ENCODE results near the gene GYPA. TPM values are rescaled to one million over a fixed set of nuclear protein-coding genes. Genes with fewer than 3 reads are reported as not detected.
"Not testable (repeated sequence)": the region's sequence is repeated elsewhere in the genome, so short reads cannot be mapped to it uniquely, and the experiment has no call there.

GYPA gene
- total and polyA plus RNA-seq, 2 experiments from 2014 or later: not detected

DNA sequence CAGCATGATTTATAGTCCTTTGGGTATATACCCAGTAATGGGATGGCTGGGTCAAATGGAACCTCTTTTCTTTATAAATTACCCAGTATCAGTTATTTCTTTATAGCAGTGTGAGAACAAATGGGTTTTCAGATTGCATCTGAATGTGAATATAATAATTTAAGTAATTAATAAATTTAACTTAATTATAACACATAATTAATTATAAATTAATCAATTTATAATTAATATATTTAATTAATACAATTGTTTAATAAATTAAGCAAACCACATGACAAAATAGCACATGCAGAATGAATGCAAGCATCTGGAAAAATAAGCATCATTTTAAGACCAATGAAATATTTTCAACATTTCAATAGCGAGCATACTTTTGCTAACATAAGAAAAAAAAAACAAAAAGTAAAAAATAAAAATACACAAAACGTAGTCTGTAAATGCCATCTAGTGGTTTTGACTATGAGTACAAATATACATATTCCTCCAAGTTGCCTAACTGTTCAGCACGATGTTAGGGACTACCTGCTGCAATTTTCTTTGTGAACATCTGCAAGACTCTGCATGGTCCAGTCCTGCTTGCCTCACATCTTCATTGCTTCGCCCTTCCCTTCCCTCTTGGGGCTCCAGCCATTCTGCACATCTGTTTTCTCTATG is 16.4 kb downstream of the GYPA start:
- DNase-seq (ENCODE audit: low spot score); H3K36me3 ChIP-seq (replicated peaks; ENCODE audit: insufficient read depth, low read depth); H4K20me1 ChIP-seq (ENCODE audit: insufficient read depth, poor library complexity, severe bottlenecking); H2AFZ ChIP-seq; H3K27ac ChIP-seq; H3K9me3 ChIP-seq (ENCODE audit: low read depth); H3K27me3 ChIP-seq; H3K4me3 ChIP-seq; H3K9me2 ChIP-seq (replicated peaks; ENCODE audit: insufficient read depth); H3K4me1 ChIP-seq (ENCODE audit: insufficient read depth); H3K79me2 ChIP-seq; H3K4me2 ChIP-seq: not testable (repeated sequence)
- TF ChIP-seq, protein P1, sequence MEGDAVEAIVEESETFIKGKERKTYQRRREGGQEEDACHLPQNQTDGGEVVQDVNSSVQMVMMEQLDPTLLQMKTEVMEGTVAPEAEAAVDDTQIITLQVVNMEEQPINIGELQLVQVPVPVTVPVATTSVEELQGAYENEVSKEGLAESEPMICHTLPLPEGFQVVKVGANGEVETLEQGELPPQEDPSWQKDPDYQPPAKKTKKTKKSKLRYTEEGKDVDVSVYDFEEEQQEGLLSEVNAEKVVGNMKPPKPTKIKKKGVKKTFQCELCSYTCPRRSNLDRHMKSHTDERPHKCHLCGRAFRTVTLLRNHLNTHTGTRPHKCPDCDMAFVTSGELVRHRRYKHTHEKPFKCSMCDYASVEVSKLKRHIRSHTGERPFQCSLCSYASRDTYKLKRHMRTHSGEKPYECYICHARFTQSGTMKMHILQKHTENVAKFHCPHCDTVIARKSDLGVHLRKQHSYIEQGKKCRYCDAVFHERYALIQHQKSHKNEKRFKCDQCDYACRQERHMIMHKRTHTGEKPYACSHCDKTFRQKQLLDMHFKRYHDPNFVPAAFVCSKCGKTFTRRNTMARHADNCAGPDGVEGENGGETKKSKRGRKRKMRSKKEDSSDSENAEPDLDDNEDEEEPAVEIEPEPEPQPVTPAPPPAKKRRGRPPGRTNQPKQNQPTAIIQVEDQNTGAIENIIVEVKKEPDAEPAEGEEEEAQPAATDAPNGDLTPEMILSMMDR (IDR thresholded peaks at IDR 0.05; ENCODE audit: poor library complexity): peak; percentile 27
- WGBS (ENCODE audit: low lambda C conversion rate, missing lambda C conversion rate): 82% methylated on average over 4 of the region's 4 CpGs

DNA sequence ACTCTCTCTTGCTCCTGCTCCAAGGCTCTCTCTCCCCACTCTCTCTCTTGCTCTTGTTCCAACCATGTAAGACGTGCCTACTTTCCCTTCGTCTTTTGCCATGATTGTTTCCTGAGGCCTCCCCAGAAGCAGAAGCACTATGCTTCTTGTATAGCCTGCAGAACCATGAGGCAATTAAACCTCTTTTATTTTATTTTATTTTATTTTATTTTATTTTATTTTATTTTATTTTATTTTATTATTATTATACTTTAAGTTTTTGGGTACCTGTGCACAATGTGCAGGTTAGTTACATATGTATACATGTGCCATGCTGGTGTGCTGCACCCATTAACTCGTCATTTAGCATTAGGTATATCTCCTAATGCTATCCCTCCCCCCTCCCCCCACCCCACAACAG is 17.2 kb downstream of the GYPA start:
- H3K36me3 ChIP-seq (replicated peaks; ENCODE audit: insufficient read depth, low read depth); H2AFZ ChIP-seq; H3K27me3 ChIP-seq; H3K27ac ChIP-seq; H3K79me2 ChIP-seq; H4K20me1 ChIP-seq (ENCODE audit: insufficient read depth, poor library complexity, severe bottlenecking); H3K4me3 ChIP-seq; H3K9me3 ChIP-seq (ENCODE audit: low read depth); H3K9me2 ChIP-seq (replicated peaks; ENCODE audit: insufficient read depth); H3K4me1 ChIP-seq (ENCODE audit: insufficient read depth); H3K4me2 ChIP-seq; DNase-seq (ENCODE audit: low spot score): not testable (repeated sequence)
- 98% methylated on average over 2 of the region's 3 CpGs for WGBS (ENCODE audit: low lambda C conversion rate, missing lambda C conversion rate)

DNA sequence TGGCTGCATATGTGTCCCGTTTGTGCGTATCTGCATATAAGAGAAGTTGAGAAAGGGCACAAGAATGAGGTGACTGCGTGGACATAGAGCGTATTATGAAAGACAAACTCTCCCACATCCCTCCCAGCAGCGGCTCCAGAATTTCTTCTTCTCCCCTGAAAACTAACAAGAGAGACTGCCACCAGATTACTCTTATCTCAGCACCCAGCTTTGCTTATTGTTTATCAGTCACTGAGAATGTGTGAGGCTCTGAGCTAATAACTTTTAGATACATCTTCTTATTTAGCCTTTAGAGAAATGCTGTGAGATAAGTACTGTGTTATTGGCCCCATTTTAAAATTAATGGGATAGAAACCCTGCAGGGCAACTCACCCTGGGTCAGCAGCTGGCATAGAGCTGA is 20.8 kb downstream of the GYPA start:
- not testable (repeated sequence) for H3K36me3 ChIP-seq (replicated peaks; ENCODE audit: insufficient read depth, low read depth); H4K20me1 ChIP-seq (ENCODE audit: insufficient read depth, poor library complexity, severe bottlenecking); H3K27me3 ChIP-seq; H3K9me3 ChIP-seq (ENCODE audit: low read depth); H3K27ac ChIP-seq; H3K9me2 ChIP-seq (replicated peaks; ENCODE audit: insufficient read depth); DNase-seq (ENCODE audit: low spot score); H3K4me3 ChIP-seq; H3K4me1 ChIP-seq (ENCODE audit: insufficient read depth); H3K4me2 ChIP-seq; H2AFZ ChIP-seq; H3K79me2 ChIP-seq
- 78% methylated on average over 5 of the region's 5 CpGs for WGBS (ENCODE audit: low lambda C conversion rate, missing lambda C conversion rate)

DNA sequence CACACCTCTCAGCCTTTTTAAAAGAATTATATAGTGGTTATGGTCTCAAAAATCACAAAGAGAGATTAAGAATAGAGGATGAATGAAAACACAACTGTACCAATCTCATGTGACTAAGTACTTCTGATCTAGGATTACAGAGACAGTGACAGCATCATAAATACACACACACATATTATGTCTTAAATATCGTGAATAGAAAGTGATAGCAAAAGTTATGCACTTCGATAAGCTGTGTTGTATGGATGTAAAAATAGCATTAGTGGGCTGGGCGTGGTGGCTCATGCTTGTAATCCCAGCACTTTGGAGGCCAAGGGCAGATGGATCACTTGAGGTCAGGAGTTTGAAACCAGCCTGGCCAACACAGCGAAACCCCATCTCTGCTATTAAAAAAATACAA is 25.0 kb downstream of the GYPA start:
- 88% methylated on average over 4 of the region's 4 CpGs for WGBS (ENCODE audit: low lambda C conversion rate, missing lambda C conversion rate)
- Histone ChIP-seq H3K9me2 (replicated peaks; ENCODE audit: insufficient read depth) (no peaks in the 10 kb centered on the region), H3K79me2 (no peaks in the 10 kb centered on the region), H4K20me1 (ENCODE audit: insufficient read depth, poor library complexity, severe bottlenecking) (no peaks in the 10 kb centered on the region), H3K9me3 (ENCODE audit: low read depth) (no peaks in the 10 kb centered on the region), H3K4me2 (no peak overlapping the region), H3K27ac (no peak overlapping the region), H3K4me1 (ENCODE audit: insufficient read depth) (no peaks in the 10 kb centered on the region), H2AFZ (no peak overlapping the region), H3K4me3 (no peak overlapping the region), H3K36me3 (replicated peaks; ENCODE audit: insufficient read depth, low read depth) (no peaks in the 10 kb centered on the region), H3K27me3 (no peaks in the 10 kb centered on the region)
- TF ChIP-seq, protein P1 (IDR thresholded peaks at IDR 0.05; ENCODE audit: poor library complexity): no peak
- TF ChIP-seq EZH2 (IDR thresholded peaks at IDR 0.05; ENCODE audit: borderline replicate concordance) (no peak), EZH2phosphoT487 (IDR thresholded peaks at IDR 0.05; ENCODE audit: low read depth, severe bottlenecking, unreplicated experiment) (no peak)
- no peak for DNase-seq (ENCODE audit: low spot score)
